HG03196 (cell line): Measurements from ENCODE around the gene ZFYVE1.

Experiments used
- ATAC-seq: cut with Tn5 transposase; IDR thresholded peaks from one replicate; pipeline ENCODE4 v1.9.1; 2021; ENCODE audit not compliant: unreplicated experiment

ZFYVE1 gene

GRCh38 chr14:72924337-72924736 lies 102.6 kb downstream of the ZFYVE1 start:
- ATAC-seq, result no peak

- no peak for ATAC-seq
Measured at GRCh38 chr14:72921396-72921795, 105.5 kb downstream of the ZFYVE1 start.

GRCh38 chr14:72920008-72920407 lies 106.9 kb downstream of the ZFYVE1 start:
- no peak for ATAC-seq
